ENCODE data around the gene FAM72C. TPM values are rescaled to one million over a fixed set of nuclear protein-coding genes. Genes with fewer than 3 reads are reported as not detected.
"Not testable (repeated sequence)": the region's sequence is repeated elsewhere in the genome, so short reads cannot be mapped to it uniquely, and the experiment has no call there.

FAM72C gene
- total RNA-seq, 1 experiment from 2014 or later, result 10.2 TPM

GRCh38 chr1:143984721-143985473 lies 13.1 kb upstream of the FAM72C start:
- not testable (repeated sequence) for DNase-seq (ENCODE audit: low spot score)

GRCh38 chr1:143974416-143974815 lies 2.6 kb upstream of the FAM72C start:
- DNase-seq (ENCODE audit: low spot score), result not testable (repeated sequence)

- DNase-seq (ENCODE audit: low spot score), result not testable (repeated sequence)
These were observed 2.2 kb upstream of the FAM72C start for GRCh38 chr1:143973876-143974414.

- DNase-seq (ENCODE audit: low spot score), result not testable (repeated sequence)
These were observed 1.1 kb upstream of the FAM72C start for GRCh38 chr1:143972753-143973326.

- DNase-seq (ENCODE audit: low spot score), result not testable (repeated sequence)
These were observed 5.9 kb downstream of the FAM72C start for GRCh38 chr1:143965860-143966259.

DNA sequence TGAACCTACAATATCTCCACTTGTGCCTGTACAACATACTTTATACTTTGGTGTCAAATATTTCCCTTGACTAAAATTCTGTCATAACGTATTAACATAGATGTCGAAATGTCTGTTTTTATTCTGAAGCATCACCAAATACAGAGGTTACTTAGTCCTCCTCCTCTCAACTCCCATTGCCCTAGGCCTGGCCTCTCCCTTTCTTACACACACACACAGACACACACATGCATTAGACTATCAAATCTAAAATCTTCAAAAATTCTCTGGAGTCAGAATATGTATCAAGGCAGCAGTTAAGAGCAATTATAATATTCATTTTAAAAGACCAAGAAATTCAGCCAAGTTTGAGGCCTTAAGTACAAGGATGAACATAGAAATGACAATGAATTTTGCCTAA lies 7.5 kb downstream of the FAM72C start:
- not testable (repeated sequence) for DNase-seq (ENCODE audit: low spot score)

GRCh38 chr1:143955930-143956329 lies 15.9 kb downstream of the FAM72C start:
- not testable (repeated sequence) for DNase-seq (ENCODE audit: low spot score)

DNA sequence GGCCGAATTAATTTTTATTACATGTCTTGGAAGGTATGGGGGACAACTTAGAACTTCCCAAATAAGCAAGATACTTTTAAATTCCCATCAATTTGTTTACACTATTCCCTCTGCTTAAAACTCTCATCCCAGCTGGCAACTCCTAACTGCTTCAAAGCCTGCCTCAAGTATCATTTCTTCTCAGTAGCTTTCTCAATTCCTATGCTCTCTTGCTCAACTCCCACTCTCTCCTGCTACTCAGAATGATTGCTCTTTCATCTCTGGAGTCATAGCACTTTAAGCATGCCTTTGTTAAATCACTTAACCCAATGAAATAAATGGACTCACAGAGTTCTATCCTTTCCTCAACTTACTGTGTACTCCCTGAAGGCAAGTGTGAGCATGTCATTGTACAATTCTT lies 18.9 kb downstream of the FAM72C start:
- not testable (repeated sequence) for DNase-seq (ENCODE audit: low spot score)

GRCh38 chr1:143951485-143952391 lies 20.0 kb downstream of the FAM72C start:
- DNase-seq (ENCODE audit: low spot score), result not testable (repeated sequence)

- DNase-seq (ENCODE audit: low spot score), result not testable (repeated sequence)
These were observed 24.0 kb downstream of the FAM72C start for GRCh38 chr1:143947749-143948148.

GRCh38 chr1:143945253-143945652 lies 26.5 kb downstream of the FAM72C start:
- DNase-seq (ENCODE audit: low spot score), result not testable (repeated sequence)

- not testable (repeated sequence) for DNase-seq (ENCODE audit: low spot score)
These were observed 27.1 kb downstream of the FAM72C start for GRCh38 chr1:143944576-143945240.

DNA sequence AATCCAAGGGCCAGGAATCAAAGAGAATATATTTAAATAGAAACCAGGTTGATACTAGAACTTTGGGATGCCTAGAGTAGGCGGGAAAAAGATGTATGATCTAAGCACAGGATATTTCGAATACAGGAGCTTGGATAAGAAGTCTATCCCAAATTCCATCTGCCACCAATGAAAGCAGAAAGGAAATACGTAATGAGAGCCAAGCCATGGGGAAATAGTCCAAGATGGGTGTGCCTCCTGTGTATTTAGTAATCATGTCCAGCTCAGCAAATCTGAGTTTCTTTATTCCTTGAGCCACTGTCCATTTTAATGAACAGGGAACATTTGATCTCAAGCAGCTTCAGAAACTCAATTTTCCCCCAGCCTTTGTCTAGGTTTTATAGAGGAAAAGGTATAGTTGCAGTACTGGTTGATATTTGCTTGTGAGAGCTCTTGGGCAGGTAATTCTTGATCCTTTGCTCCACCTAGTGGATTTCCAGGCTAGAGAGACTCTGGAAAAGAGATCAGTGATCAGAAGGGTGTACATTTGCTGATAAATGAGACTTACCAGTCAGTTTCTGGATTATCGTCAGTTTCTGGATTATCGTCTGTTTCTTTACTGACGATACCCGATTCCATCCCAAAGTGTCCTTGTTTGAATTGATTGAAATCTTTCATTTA lies 28.3 kb downstream of the FAM72C start:
- DNase-seq (ENCODE audit: low spot score), result not testable (repeated sequence)

DNA sequence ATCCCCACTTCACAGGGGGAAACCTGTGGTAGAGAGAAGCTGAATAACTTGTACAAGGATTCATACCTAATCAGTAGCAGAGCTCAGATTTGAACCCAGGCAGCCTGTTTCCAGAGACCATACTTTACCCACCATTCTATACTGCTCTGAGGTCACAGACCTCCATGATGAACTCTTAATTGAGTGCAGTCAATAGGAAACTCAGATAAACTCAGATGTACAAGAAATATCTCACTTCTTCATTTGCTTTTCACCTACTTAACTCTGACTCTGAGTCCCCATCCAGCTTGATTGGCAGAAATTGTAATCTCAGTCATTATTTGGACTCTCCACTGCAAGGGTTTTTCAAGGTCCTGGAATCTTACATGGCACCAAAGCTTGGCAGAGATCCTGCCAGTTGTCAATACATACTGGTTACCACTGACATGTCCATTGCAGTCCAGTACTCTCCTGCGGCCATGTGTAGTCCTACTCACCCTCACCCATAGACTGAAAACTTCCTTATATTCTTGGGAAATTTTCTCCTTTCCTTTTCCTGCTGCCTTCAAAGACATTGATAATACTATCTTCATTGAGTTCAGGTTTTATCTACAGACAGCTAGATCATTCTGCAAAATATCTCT lies 29.4 kb downstream of the FAM72C start:
- not testable (repeated sequence) for DNase-seq (ENCODE audit: low spot score)

- not testable (repeated sequence) for DNase-seq (ENCODE audit: low spot score)
These were observed 32.1 kb downstream of the FAM72C start for GRCh38 chr1:143939666-143940065.

DNA sequence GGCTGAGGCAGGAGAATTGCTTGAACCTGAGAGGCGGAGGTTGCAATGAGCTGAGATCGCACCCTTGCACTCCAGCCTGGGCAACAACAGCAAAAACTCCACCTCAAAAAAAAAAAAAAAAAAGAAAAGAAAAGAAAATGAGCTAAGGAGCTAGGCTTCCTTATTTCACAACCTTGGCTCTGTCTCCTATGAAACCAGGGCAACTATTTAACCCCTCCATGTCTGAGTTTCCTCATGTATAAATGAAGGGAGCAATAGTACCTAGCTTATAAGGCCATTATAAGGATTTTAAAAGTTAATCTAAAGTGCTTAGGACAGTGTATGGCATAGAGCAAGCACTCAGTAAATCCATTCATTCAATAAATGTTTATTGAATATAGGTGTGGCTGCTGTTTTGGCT lies 32.9 kb downstream of the FAM72C start:
- not testable (repeated sequence) for DNase-seq (ENCODE audit: low spot score)

DNA sequence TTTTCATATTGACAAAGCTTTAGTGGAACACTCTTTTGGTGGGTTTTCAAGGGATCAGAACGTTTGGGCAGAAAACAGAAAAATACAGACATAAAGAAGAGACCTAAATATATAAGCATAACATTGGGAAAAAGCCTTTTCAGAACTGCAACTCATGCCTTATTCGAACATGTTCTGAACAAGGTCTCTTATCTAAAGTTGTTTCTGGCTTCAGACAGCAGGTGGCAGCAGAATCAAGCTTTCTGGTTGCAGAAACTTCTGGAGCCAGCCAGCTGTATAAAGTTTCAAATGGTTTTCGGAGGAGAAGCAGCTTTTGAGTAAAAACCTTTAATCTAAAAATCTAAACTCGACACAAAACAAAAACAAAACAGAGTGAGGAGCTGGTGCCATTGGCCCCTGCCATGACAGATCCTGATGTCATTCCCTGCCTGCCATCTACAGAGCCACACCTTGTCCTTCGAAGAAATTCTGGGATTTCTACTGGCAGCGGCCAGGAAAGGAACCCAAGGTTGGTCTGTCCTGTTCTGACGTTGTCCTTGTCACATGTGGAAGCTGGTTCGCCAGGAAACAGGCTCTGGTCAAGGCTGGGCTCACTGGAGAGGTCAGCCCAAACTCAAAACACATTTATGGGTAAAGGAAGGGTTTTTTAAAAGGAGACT lies 35.2 kb downstream of the FAM72C start:
- DNase-seq (ENCODE audit: low spot score), result peak; percentile 34

DNA sequence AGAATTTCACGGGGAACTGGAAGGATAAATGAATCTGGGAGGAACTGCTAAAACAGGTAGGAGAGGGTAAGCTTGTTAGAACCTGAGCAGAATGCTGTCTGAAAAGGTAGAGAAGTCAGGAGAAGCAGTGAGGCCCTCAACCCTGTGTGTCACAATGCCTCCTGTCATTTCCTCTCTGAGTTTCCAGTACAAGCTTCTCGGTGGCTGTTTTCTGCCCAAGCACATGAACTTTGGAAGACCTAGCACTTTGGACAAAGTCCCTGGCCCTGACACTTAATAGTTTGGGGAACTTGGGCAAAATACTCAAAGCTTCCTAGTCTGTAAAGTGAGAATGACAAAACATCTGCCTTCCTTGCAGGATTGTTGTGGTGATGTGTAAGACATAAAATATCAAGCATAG lies 52.7 kb downstream of the FAM72C start:
- not testable (repeated sequence) for DNase-seq (ENCODE audit: low spot score)

GRCh38 chr1:143918552-143918951 lies 53.2 kb downstream of the FAM72C start:
- not testable (repeated sequence) for DNase-seq (ENCODE audit: low spot score)

DNA sequence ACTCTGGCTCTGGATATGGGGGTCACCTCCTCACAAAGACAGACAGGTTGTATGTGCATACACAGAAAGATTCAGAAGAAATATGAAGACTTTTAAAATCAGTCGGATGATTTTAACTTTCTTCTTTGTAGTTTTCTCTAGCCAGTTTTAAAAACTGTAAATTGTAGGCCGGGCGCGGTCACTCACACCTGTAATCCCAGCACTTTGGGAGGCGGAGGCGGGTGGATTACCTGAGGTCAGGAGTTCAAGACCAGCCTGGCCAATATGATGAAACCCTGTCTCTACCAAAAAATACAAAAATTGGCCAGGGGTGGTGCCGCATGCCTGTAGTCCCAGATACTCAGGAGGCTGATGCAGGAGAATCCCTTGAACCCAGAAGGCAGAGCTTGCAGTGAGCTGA lies 58.1 kb downstream of the FAM72C start:
- not testable (repeated sequence) for DNase-seq (ENCODE audit: low spot score)

Measured in A172 (cell line).